ENCODE data around the gene MRPL24.
"Not testable (repeated sequence)": the region's sequence is repeated elsewhere in the genome, so short reads cannot be mapped to it uniquely, and the experiment has no call there.

MRPL24 gene

GRCh38 chr1:156760796-156761104 lies 19.9 kb upstream of the MRPL24 start:
- H3K27ac ChIP-seq, result no peak overlapping the region
- TF ChIP-seq Cebpa-rat (IDR thresholded peaks at IDR 0.05), result no peak
- no peak overlapping the region for H3K4me3 ChIP-seq
- H3K9me3 ChIP-seq, result no peaks in the 10 kb centered on the region
- no peaks in the 10 kb centered on the region for H4K20me1 ChIP-seq
- no peak overlapping the region for H3K9ac ChIP-seq
- H3K27me3 ChIP-seq, result no peaks in the 10 kb centered on the region
- H3K36me3 ChIP-seq, result no peaks in the 10 kb centered on the region
- no peak overlapping the region for H3K4me2 ChIP-seq
- H3K4me1 ChIP-seq, result peaks cover 8% of the 10 kb centered on the region

DNA sequence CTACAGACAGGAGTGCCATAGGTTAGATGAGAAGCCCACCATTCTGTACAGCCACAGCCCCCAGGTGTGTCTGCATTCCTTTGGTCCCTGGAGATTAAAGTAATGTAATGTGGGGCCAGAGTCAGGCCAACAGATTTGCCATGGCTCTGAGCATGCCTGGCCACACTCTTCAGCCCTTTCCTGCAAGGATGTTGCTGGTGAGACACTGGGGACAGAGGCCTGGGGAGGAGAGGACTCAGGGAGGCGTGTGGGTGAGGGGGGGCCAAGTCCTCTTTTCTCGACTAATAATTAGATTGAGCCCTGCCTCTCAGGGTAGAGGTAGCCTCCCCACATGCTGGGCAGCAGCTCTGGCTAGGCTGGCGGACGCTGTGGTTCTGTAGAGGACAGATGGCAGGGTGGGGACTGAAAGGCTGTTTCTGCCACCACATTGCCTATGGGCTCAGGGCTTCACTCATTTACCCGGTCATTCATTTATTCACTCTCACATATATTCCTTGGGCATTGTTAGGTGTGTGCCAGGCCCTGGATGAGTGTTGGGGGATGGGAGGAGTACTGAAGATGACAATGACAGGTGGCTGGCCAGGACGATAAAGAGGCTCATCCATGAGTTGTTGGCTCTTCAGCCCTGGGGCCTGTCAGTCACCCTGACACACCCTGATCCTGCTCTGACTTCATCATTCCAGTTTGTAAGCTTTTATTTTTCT lies 19.4 kb upstream of the MRPL24 start:
- TF ChIP-seq Cebpa-rat (IDR thresholded peaks at IDR 0.05), result no peak
- Histone ChIP-seq H3K4me3 (no peak overlapping the region), H3K4me2 (no peak overlapping the region), H3K27ac (no peak overlapping the region), H3K9ac (no peak overlapping the region), H3K36me3 (no peaks in the 10 kb centered on the region), H3K27me3 (no peaks in the 10 kb centered on the region), H4K20me1 (no peaks in the 10 kb centered on the region), H3K4me1 (peaks cover 9% of the 10 kb centered on the region), H3K9me3 (no peaks in the 10 kb centered on the region)

DNA sequence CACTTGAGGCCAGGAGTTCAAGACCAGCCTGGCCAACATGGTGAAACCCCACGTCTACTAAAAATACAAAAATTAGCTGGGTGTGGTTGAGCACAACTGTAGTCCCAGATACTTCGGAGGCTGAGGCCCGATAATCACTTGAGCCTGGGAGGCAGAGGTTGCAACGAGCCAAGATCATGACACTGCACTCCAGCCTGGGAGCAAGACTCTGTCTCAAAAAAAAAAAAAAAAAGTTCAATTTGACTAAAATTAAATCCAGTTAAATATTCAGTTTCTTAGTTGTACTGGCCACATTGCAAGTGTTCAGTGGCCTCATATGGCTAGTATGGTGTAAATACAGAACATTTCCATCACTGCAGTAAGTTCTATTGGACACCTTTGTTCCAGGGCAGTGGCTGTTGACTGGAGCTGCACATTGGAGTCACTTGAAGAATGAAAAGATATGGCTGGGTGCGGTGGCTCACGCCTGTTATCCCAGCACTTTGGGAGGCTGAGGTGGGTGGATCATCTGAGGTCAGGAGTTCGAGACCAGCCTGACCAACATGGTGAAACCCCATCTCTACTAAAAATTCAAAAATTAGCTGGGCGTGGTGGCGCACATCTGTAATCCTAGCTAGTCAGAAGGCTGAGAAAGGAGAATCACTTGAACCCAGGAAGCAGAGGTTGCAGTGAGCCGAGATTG lies 16.8 kb upstream of the MRPL24 start:
- not testable (repeated sequence) for H3K9ac ChIP-seq, H3K36me3 ChIP-seq, H3K27ac ChIP-seq, H4K20me1 ChIP-seq, H3K4me3 ChIP-seq, H3K9me3 ChIP-seq, H3K27me3 ChIP-seq, H3K4me2 ChIP-seq
- H3K4me1 ChIP-seq, result peaks cover 34% of the 10 kb centered on the region

DNA sequence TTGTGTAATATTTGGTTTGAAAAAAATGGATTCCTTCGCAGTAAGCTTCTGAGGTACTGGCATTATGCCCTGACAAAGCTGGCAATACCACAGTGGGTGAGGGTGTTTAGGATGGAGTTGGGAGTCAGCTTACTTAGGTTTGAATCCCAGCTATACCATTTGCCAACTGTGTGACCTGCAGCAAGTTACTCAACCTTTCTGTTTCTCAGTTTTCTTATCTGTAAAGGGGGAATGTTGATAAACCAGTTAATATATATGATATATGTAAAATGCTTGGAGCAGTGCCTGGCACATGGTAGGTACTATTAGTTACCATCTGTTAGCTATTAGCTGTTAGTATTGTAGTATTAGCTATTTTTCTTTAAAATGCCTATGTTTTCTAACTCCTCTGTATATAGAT lies 15.5 kb upstream of the MRPL24 start:
- no peak for TF ChIP-seq Cebpa-rat (IDR thresholded peaks at IDR 0.05)
- H3K36me3 ChIP-seq, result no peaks in the 10 kb centered on the region

GRCh38 chr1:156755527-156755950 lies 14.7 kb upstream of the MRPL24 start:
- Histone ChIP-seq H3K4me3 (no peak overlapping the region), H3K4me1 (peaks cover 36% of the 10 kb centered on the region), H3K36me3 (no peaks in the 10 kb centered on the region), H3K27me3 (no peaks in the 10 kb centered on the region), H3K9me3 (no peaks in the 10 kb centered on the region), H3K4me2 (peak overlapping the region; percentile 94), H4K20me1 (no peaks in the 10 kb centered on the region), H3K27ac (peak overlapping the region; percentile 98), H3K9ac (no peak overlapping the region)
- TF ChIP-seq Cebpa-rat (IDR thresholded peaks at IDR 0.05), result no peak

More for the DNA sequence above, 15.5 kb upstream of the MRPL24 start:
- Histone ChIP-seq H4K20me1 (no peaks in the 10 kb centered on the region), H3K27me3 (no peaks in the 10 kb centered on the region), H3K4me3 (no peak overlapping the region), H3K9me3 (no peaks in the 10 kb centered on the region), H3K4me2 (no peak overlapping the region), H3K9ac (no peak overlapping the region), H3K27ac (no peak overlapping the region), H3K4me1 (peaks cover 36% of the 10 kb centered on the region)

DNA sequence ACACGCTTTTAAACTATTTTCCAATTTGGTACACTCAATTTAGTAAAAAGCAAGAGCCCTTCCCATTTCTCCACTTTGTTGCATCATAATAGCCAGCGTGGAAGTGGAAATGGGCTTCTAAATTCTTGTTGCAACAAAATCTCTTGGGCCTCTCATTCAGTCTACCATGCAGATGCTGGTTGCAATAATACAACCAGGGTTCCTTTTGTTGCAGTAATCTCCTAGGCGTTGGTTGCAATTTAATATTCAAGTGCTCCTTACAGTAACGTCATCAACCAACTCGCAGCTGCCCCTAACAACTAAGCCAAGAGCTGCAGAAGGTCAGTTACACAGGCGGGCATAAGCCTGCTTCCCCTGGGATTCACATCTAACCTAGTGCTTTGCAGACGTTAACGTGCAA lies 13.3 kb upstream of the MRPL24 start:
- Histone ChIP-seq H3K27me3 (no peaks in the 10 kb centered on the region), H4K20me1 (no peaks in the 10 kb centered on the region), H3K36me3 (peaks cover 6% of the 10 kb centered on the region; the same call in 1 of the 2 replicates)

GRCh38 chr1:156752843-156753482 lies 12.1 kb upstream of the MRPL24 start:
- H3K27ac ChIP-seq, result peak overlapping the region; percentile 98
- 0 out of 2 replicates have a peak, but pooled peaks have one; percentile 27 for TF ChIP-seq Cebpa-rat (IDR thresholded peaks at IDR 0.05)
- no peaks in the 10 kb centered on the region for H3K9me3 ChIP-seq
- H3K36me3 ChIP-seq, result peaks cover 18% of the 10 kb centered on the region; the same call in 1 of the 2 replicates
- peak overlapping the region; percentile 100 for H3K9ac ChIP-seq
- peak overlapping the region; percentile 94 for H3K4me2 ChIP-seq
- H3K4me1 ChIP-seq, result peaks cover 42% of the 10 kb centered on the region
- no peaks in the 10 kb centered on the region for H3K27me3 ChIP-seq
- H3K4me3 ChIP-seq, result peak overlapping the region; percentile 84
- H4K20me1 ChIP-seq, result peaks cover 2% of the 10 kb centered on the region; the same call in 1 of the 2 replicates

More for the DNA sequence above, 13.3 kb upstream of the MRPL24 start:
- Histone ChIP-seq H3K27ac (peak overlapping the region; percentile 98), H3K9ac (peak overlapping the region; percentile 100; the same call in 1 of the 2 replicates), H3K4me2 (peak overlapping the region; percentile 94), H3K9me3 (no peaks in the 10 kb centered on the region), H3K4me3 (peak overlapping the region; percentile 12; the same call in 1 of the 2 replicates), H3K4me1 (peaks cover 36% of the 10 kb centered on the region)
- 0 out of 2 replicates have a peak, but pooled peaks have one; percentile 16 for TF ChIP-seq Cebpa-rat (IDR thresholded peaks at IDR 0.05)

GRCh38 chr1:156751757-156752481 lies 11.0 kb upstream of the MRPL24 start:
- no peak for TF ChIP-seq Cebpa-rat (IDR thresholded peaks at IDR 0.05)
- no peaks in the 10 kb centered on the region for H3K27me3 ChIP-seq

GRCh38 chr1:156751451-156751756 lies 10.5 kb upstream of the MRPL24 start, which contains the start of gene HDGF:
TSS of gene HDGF (minus strand) at chr1:156751675. CDS start at chr1:156751429, 246 bp downstream.
- Histone ChIP-seq H3K4me2 (peak within 1 kb of the TSS; percentile 96), H3K4me1 (peaks cover 51% of the 10 kb centered on the region), H3K36me3 (peaks cover 18% of the 10 kb centered on the region; the same call in 1 of the 2 replicates), H4K20me1 (peaks cover 16% of the 10 kb centered on the region), H3K4me3 (peak within 1 kb of the TSS; percentile 84), H3K27me3 (no peaks in the 10 kb centered on the region), H3K9me3 (no peaks in the 10 kb centered on the region), H3K9ac (peak within 1 kb of the TSS; percentile 100), H3K27ac (peak within 1 kb of the TSS; percentile 98)
- no peak for TF ChIP-seq Cebpa-rat (IDR thresholded peaks at IDR 0.05)

More at GRCh38 chr1:156751757-156752481, 11.0 kb upstream of the MRPL24 start:
- Histone ChIP-seq H3K4me3 (peak overlapping the region; percentile 84), H3K9ac (peak overlapping the region; percentile 100), H3K36me3 (peaks cover 18% of the 10 kb centered on the region; the same call in 1 of the 2 replicates), H3K4me1 (peaks cover 46% of the 10 kb centered on the region), H4K20me1 (peaks cover 10% of the 10 kb centered on the region), H3K27ac (peak overlapping the region; percentile 98), H3K4me2 (peak overlapping the region; percentile 94), H3K9me3 (no peaks in the 10 kb centered on the region)

Measured in BLaER1 (cell line).